Ovary (tissue), 3 donors: ENCODE results near the gene PPP2R1A.

Experiments used
- POLR2A ChIP-seq: fragments of 450-650 bp; IDR thresholded peaks from one replicate; pipeline ENCODE4 v1.6.1; 2017; ENCODE audit warnings: antibody characterized with exemption, mild to moderate bottlenecking, moderate library complexity
- TF ChIP-seq, protein P1 (sequence below), 3 donors: fragments of 450-650 bp in 2 of 3; fragments of 200-600 bp in 1 of 3; IDR thresholded peaks; one replicate each; pipeline versions ENCODE4 v1.5.1 to v1.8.0; 2016 to 2022; ENCODE audit warnings: antibody characterized with exemption in 3 of 3, mild to moderate bottlenecking in 1 of 3
- donor health status: DM: no; HTN: no; CAD: no.

- TF ChIP-seq, protein P1, sequence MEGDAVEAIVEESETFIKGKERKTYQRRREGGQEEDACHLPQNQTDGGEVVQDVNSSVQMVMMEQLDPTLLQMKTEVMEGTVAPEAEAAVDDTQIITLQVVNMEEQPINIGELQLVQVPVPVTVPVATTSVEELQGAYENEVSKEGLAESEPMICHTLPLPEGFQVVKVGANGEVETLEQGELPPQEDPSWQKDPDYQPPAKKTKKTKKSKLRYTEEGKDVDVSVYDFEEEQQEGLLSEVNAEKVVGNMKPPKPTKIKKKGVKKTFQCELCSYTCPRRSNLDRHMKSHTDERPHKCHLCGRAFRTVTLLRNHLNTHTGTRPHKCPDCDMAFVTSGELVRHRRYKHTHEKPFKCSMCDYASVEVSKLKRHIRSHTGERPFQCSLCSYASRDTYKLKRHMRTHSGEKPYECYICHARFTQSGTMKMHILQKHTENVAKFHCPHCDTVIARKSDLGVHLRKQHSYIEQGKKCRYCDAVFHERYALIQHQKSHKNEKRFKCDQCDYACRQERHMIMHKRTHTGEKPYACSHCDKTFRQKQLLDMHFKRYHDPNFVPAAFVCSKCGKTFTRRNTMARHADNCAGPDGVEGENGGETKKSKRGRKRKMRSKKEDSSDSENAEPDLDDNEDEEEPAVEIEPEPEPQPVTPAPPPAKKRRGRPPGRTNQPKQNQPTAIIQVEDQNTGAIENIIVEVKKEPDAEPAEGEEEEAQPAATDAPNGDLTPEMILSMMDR (IDR thresholded peaks at IDR 0.05) = no peak
- TF ChIP-seq POLR2A = no peak
Observed at GRCh38 chr19:52171321-52172169, 18.3 kb upstream of the PPP2R1A start, which contains the start of gene ZNF836.
